ENCODE data around the gene LOC128125822.
"Not testable (repeated sequence)": the region's sequence is repeated elsewhere in the genome, so short reads cannot be mapped to it uniquely, and the experiment has no call there.

LOC128125822 gene

GRCh38 chr6:63572044-63572746 is at the start of gene LOC128125822, which contains the start of gene PTP4A1:
Gene LOC128125822 (plus strand): TSS chr6:63572480.
Gene PTP4A1 (plus strand): TSS chr6:63572480. CDS start chr6:63576881, 4,401 bp downstream.
- peak; percentile 97 for DNase-seq

GRCh38 chr6:63522911-63523287 is 49.4 kb upstream of the LOC128125822 start:
- DNase-seq, result not testable (repeated sequence)

GRCh38 chr6:63523630-63524029 is 48.6 kb upstream of the LOC128125822 start:
- DNase-seq, result no peak

GRCh38 chr6:63525186-63525878 is 46.9 kb upstream of the LOC128125822 start:
- DNase-seq, result no peak

- no peak for DNase-seq
Observed at GRCh38 chr6:63526931-63527330, 45.3 kb upstream of the LOC128125822 start.

GRCh38 chr6:63527658-63528514 is 44.4 kb upstream of the LOC128125822 start:
- DNase-seq, result peak; percentile 30

GRCh38 chr6:63529498-63529897 is 42.8 kb upstream of the LOC128125822 start:
- no peak for DNase-seq

- no peak for DNase-seq
Observed at GRCh38 chr6:63530182-63530581, 42.1 kb upstream of the LOC128125822 start.

- no peak for DNase-seq
Observed at GRCh38 chr6:63530991-63531390, 41.3 kb upstream of the LOC128125822 start.

GRCh38 chr6:63533026-63533425 is 39.3 kb upstream of the LOC128125822 start:
- no peak for DNase-seq

- no peak for DNase-seq
Observed at GRCh38 chr6:63533952-63534351, 38.3 kb upstream of the LOC128125822 start.

GRCh38 chr6:63537201-63537958 is 34.9 kb upstream of the LOC128125822 start:
- no peak for DNase-seq

- no peak for DNase-seq
Observed at GRCh38 chr6:63537959-63538300, 34.4 kb upstream of the LOC128125822 start.

GRCh38 chr6:63538550-63538949 is 33.7 kb upstream of the LOC128125822 start:
- no peak for DNase-seq

- DNase-seq, result no peak
Observed at GRCh38 chr6:63543001-63543400, 29.3 kb upstream of the LOC128125822 start.

GRCh38 chr6:63543982-63544381 is 28.3 kb upstream of the LOC128125822 start:
- no peak for DNase-seq

- DNase-seq, result no peak
Observed at GRCh38 chr6:63546236-63546635, 26.0 kb upstream of the LOC128125822 start.

GRCh38 chr6:63546697-63547096 is 25.6 kb upstream of the LOC128125822 start:
- DNase-seq, result no peak

- no peak for DNase-seq
Observed at GRCh38 chr6:63549076-63549475, 23.2 kb upstream of the LOC128125822 start.

GRCh38 chr6:63553208-63553607 is 19.1 kb upstream of the LOC128125822 start:
- DNase-seq, result no peak

GRCh38 chr6:63553900-63554299 is 18.4 kb upstream of the LOC128125822 start:
- no peak for DNase-seq

GRCh38 chr6:63554782-63555181 is 17.5 kb upstream of the LOC128125822 start:
- DNase-seq, result no peak

All from muscle of arm (tissue), 1 donor.